T-helper 1 cell (primary cell): ENCODE measurements around the gene PRR23E.

ENCODE experiments used
- DNase-seq, 5 donors: peaks; one replicate each; pipeline ENCODE4 v3.0.0-alpha.2; 2012 to 2020

PRR23E gene

GRCh38 chr3:127165694-127166485 lies 27.0 kb upstream of the PRR23E start:
- DNase-seq: no peak

GRCh38 chr3:127166501-127167065 lies 26.3 kb upstream of the PRR23E start:
- no peak for DNase-seq

- no peak for DNase-seq
Measured at GRCh38 chr3:127167315-127168043, 25.5 kb upstream of the PRR23E start.

GRCh38 chr3:127168271-127168670 lies 24.7 kb upstream of the PRR23E start:
- DNase-seq: no peak

- no peak for DNase-seq
Measured at GRCh38 chr3:127170814-127171213, 22.1 kb upstream of the PRR23E start.

- no peak for DNase-seq
Measured at GRCh38 chr3:127171320-127171719, 21.6 kb upstream of the PRR23E start.

GRCh38 chr3:127171721-127172120 lies 21.2 kb upstream of the PRR23E start:
- no peak for DNase-seq

GRCh38 chr3:127172211-127172610 lies 20.7 kb upstream of the PRR23E start:
- DNase-seq: no peak

- no peak for DNase-seq
Measured at GRCh38 chr3:127172781-127173515, 20.0 kb upstream of the PRR23E start.

GRCh38 chr3:127173516-127174166 lies 19.3 kb upstream of the PRR23E start:
- no peak for DNase-seq

- no peak for DNase-seq
Measured at GRCh38 chr3:127174284-127174683, 18.6 kb upstream of the PRR23E start.

GRCh38 chr3:127174715-127175140 lies 18.2 kb upstream of the PRR23E start:
- no peak for DNase-seq

- DNase-seq: no peak
Measured at GRCh38 chr3:127175272-127175671, 17.7 kb upstream of the PRR23E start.

- DNase-seq: no peak
Measured at GRCh38 chr3:127177226-127177625, 15.7 kb upstream of the PRR23E start.

GRCh38 chr3:127180859-127181258 lies 12.1 kb upstream of the PRR23E start:
- DNase-seq: no peak

GRCh38 chr3:127182431-127182830 lies 10.5 kb upstream of the PRR23E start:
- no peak for DNase-seq

GRCh38 chr3:127182848-127183714 lies 9.8 kb upstream of the PRR23E start:
- DNase-seq: no peak

GRCh38 chr3:127183931-127184869 lies 8.7 kb upstream of the PRR23E start:
- no peak for DNase-seq

GRCh38 chr3:127184870-127185216 lies 8.1 kb upstream of the PRR23E start:
- DNase-seq: no peak

- no peak for DNase-seq
Measured at GRCh38 chr3:127185268-127185667, 7.7 kb upstream of the PRR23E start.
